ENCODE results near the gene USF1. TPM values are rescaled to one million over a fixed set of nuclear protein-coding genes. Genes with fewer than 3 reads are reported as not detected.

Gene USF1
- total RNA-seq, 1 donor from 2014 or later = 74.4 TPM

GRCh38 chr1:161077426-161077825, 31.6 kb upstream of the USF1 start:
- no peaks in the 10 kb centered on the region for H3K36me3 ChIP-seq
- TF ChIP-seq EZH2 (IDR thresholded peaks at IDR 0.05) (no peak), EZH2phosphoT487 (IDR thresholded peaks at IDR 0.05) (no peak)
- TF ChIP-seq, protein P1, sequence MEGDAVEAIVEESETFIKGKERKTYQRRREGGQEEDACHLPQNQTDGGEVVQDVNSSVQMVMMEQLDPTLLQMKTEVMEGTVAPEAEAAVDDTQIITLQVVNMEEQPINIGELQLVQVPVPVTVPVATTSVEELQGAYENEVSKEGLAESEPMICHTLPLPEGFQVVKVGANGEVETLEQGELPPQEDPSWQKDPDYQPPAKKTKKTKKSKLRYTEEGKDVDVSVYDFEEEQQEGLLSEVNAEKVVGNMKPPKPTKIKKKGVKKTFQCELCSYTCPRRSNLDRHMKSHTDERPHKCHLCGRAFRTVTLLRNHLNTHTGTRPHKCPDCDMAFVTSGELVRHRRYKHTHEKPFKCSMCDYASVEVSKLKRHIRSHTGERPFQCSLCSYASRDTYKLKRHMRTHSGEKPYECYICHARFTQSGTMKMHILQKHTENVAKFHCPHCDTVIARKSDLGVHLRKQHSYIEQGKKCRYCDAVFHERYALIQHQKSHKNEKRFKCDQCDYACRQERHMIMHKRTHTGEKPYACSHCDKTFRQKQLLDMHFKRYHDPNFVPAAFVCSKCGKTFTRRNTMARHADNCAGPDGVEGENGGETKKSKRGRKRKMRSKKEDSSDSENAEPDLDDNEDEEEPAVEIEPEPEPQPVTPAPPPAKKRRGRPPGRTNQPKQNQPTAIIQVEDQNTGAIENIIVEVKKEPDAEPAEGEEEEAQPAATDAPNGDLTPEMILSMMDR (IDR thresholded peaks at IDR 0.05) = no peak
- Mint-ChIP-seq H3K4me1 (peaks cover 11% of the 10 kb centered on the region), H3K27me3 (ENCODE audit: insufficient read depth, low read depth) (peaks cover 9% of the 10 kb centered on the region), H3K36me3 (no peaks in the 10 kb centered on the region), H3K9me3 (peaks cover 3% of the 10 kb centered on the region), H3K4me3 (no peak overlapping the region), H3K27ac (no peak overlapping the region)
- H3F3A ChIP-seq (ENCODE audit: low read depth) = no peaks in the 10 kb centered on the region
- no peak overlapping the region for H3K9ac ChIP-seq
- H4K20me1 ChIP-seq (ENCODE audit: low read depth) = no peaks in the 10 kb centered on the region
- H3K27me3 ChIP-seq = no peaks in the 10 kb centered on the region
- no peaks in the 10 kb centered on the region for H3K4me1 ChIP-seq
- no peak overlapping the region for H3K27ac ChIP-seq
- no peak overlapping the region for H3K4me2 ChIP-seq
- no peaks in the 10 kb centered on the region for H3K9me3 ChIP-seq (ENCODE audit: low read depth)
- H3K4me3 ChIP-seq = no peak overlapping the region
- H3K79me2 ChIP-seq (ENCODE audit: low read depth) = no peaks in the 10 kb centered on the region
- no peak overlapping the region for H2AFZ ChIP-seq (replicated peaks)
- no peak for DNase-seq (ENCODE audit: low spot score)

DNA sequence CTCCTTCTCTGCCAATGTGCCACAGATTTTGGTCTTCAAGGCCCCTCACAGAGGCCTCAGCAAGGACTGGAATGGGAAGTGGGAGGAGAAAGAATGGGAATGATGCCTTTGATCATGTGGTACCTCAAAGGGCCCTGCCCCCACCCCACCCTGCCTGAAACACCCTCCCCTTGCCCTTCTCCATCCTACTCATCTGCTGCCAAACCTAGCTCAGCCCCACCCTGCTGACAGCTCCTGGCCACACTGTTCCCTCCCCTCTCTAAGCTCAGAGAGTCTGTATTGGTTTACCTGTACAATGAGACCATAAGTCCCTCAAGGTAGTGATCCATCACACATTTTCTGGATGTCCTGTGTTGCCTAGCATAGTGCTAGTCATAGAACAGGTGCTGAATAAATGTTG, 30.6 kb upstream of the USF1 start:
- H3K4me3 Mint-ChIP-seq = no peak overlapping the region

DNA sequence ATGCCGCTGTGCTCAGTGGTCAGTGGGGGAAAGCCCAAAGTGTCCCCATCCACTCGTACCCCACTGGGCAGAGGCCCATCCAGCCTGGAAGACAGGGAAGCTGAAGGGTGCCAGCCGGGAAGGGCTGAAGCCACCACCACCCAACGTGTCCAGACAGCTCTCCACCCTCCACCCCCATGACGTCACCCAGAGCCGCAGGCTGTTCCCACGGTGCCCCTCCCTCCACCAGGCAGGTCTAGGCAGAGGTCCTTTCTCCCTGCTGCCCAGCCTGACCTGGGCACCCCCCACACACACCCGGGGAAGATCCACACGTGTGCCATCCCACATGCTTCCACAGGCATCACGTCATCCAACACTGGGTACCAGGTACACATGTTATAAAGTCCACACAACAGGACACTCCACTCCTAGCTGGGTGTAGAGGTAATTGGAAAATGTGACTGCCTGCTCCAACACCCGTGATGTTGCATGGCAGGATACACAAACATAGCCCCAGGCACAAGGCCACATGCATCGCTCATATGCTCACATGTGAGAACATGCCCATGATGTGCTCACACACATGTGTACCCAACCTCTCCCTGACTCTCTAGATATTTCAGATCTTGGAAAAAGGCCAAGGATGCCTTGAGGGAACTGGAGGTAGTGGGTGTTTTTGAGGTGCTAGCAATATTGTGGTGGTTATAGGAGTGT, 29.0 kb upstream of the USF1 start:
- TF ChIP-seq EZH2phosphoT487 (IDR thresholded peaks at IDR 0.05) (no peak), EZH2 (IDR thresholded peaks at IDR 0.05) (no peak)
- TF ChIP-seq, protein P1 (IDR thresholded peaks at IDR 0.05) = no peak
- Histone ChIP-seq H3K79me2 (ENCODE audit: low read depth) (no peaks in the 10 kb centered on the region), H2AFZ (replicated peaks) (no peak overlapping the region), H3K9me3 (ENCODE audit: low read depth) (no peaks in the 10 kb centered on the region), H3K4me1 (no peaks in the 10 kb centered on the region), H3F3A (ENCODE audit: low read depth) (no peaks in the 10 kb centered on the region), H3K27me3 (no peaks in the 10 kb centered on the region), H3K4me3 (no peak overlapping the region), H3K9ac (no peak overlapping the region), H3K4me2 (no peak overlapping the region), H3K36me3 (no peaks in the 10 kb centered on the region), H3K27ac (no peak overlapping the region), H4K20me1 (ENCODE audit: low read depth) (no peaks in the 10 kb centered on the region)
- no peak for DNase-seq (ENCODE audit: low spot score)
- Mint-ChIP-seq H3K27ac (peak overlapping the region; percentile 43), H3K4me1 (peaks cover 15% of the 10 kb centered on the region), H3K27me3 (ENCODE audit: insufficient read depth, low read depth) (peaks cover 5% of the 10 kb centered on the region), H3K4me3 (no peak overlapping the region), H3K9me3 (peaks cover 3% of the 10 kb centered on the region), H3K36me3 (no peaks in the 10 kb centered on the region)

More for the DNA sequence above, 30.6 kb upstream of the USF1 start:
- H3K36me3 ChIP-seq = no peaks in the 10 kb centered on the region
- H3K4me3 ChIP-seq = no peak overlapping the region
- no peaks in the 10 kb centered on the region for H3K79me2 ChIP-seq (ENCODE audit: low read depth)
- Mint-ChIP-seq H3K9me3 (peaks cover 3% of the 10 kb centered on the region), H3K4me1 (peaks cover 17% of the 10 kb centered on the region), H3K27ac (no peak overlapping the region), H3K27me3 (ENCODE audit: insufficient read depth, low read depth) (peaks cover 9% of the 10 kb centered on the region), H3K36me3 (no peaks in the 10 kb centered on the region)
- no peak overlapping the region for H3K9ac ChIP-seq
- H3F3A ChIP-seq (ENCODE audit: low read depth) = no peaks in the 10 kb centered on the region
- no peak overlapping the region for H2AFZ ChIP-seq (replicated peaks)
- no peak for DNase-seq (ENCODE audit: low spot score)
- H3K4me2 ChIP-seq = no peak overlapping the region
- no peak for TF ChIP-seq EZH2 (IDR thresholded peaks at IDR 0.05)
- TF ChIP-seq, protein P1 (IDR thresholded peaks at IDR 0.05) = no peak
- no peak for TF ChIP-seq EZH2phosphoT487 (IDR thresholded peaks at IDR 0.05)
- H3K4me1 ChIP-seq = no peaks in the 10 kb centered on the region
- no peaks in the 10 kb centered on the region for H3K9me3 ChIP-seq (ENCODE audit: low read depth)
- no peaks in the 10 kb centered on the region for H4K20me1 ChIP-seq (ENCODE audit: low read depth)
- H3K27me3 ChIP-seq = no peaks in the 10 kb centered on the region
- no peak overlapping the region for H3K27ac ChIP-seq

Measured in neural progenitor cell (in vitro differentiated cells).